A673 (cell line): Measurements from ENCODE around the gene COG6.

Experiments used
- CTCF ChIP-seq: fragments of 300-800, 200-600 bp; sonication (generic); conservative IDR thresholded peaks from 2 replicates; pipeline ENCODE4 v1.5.1; 2017; ENCODE audit warnings: low read depth, mild to moderate bottlenecking, antibody characterized with exemption, low read length, moderate library complexity, mixed read lengths
- EZH2 ChIP-seq: fragments of 200-600 bp; sonication (generic); IDR thresholded peaks from 2 replicates; pipeline ENCODE4 v1.6.1; 2017; ENCODE audit warnings: borderline replicate concordance, low read depth, mild to moderate bottlenecking, mixed read lengths, antibody characterized with exemption, low read length; ENCODE audit not compliant: poor library complexity, severe bottlenecking

GRCh38 chr13:39760521-39760920 lies 105.1 kb downstream of the COG6 start:
- TF ChIP-seq EZH2 (no peak), CTCF (no peak)
